WTC11 (cell line): ENCODE data around the gene FGF5. TPM values are rescaled to one million over a fixed set of nuclear protein-coding genes. Genes with fewer than 3 reads are reported as not detected.

Source experiments
- ATAC-seq: fragments of 200-7000 bp; cut with Tn5 transposase; 2 replicates; pipeline ENCODE4 v1.10.0; 2021; ENCODE audit warnings: mild to moderate bottlenecking, moderate library complexity
- CTCF ChIA-PET: fragments of 300-600 bp; sonication (Branson Sonifier 250); formaldehyde crosslinking; loops from one replicate; lab custom pipeline; 2021; ENCODE audit warnings: antibody characterized with exemption; lab: Charles Lee
- POLR2A ChIA-PET: fragments of 350-600 bp; sonication (Branson Sonifier 250); formaldehyde crosslinking; loops from one replicate; lab custom pipeline; 2021; ENCODE audit warnings: antibody characterized with exemption; lab: Charles Lee
- DNase-seq: peaks from one replicate; pipeline ENCODE4 v3.0.0; 2021; ENCODE audit warnings: low spot score
- H3K27ac Mint-ChIP-seq: 2 replicates; pipeline ENCODE4 v1.8.0; 2021; ENCODE audit warnings: mixed read lengths
- H3K27me3 Mint-ChIP-seq: 2 replicates; pipeline ENCODE4 v1.8.0; 2021; ENCODE audit warnings: low read depth, mild to moderate bottlenecking, moderate library complexity, mixed read lengths
- H3K36me3 Mint-ChIP-seq: 2 replicates; pipeline ENCODE4 v1.8.0; 2021; ENCODE audit warnings: mixed read lengths
- H3K4me1 Mint-ChIP-seq: 2 replicates; pipeline ENCODE4 v1.8.0; 2022; ENCODE audit warnings: mixed read lengths
- H3K4me3 Mint-ChIP-seq: 2 replicates; pipeline ENCODE4 v1.8.0; 2021; ENCODE audit warnings: mild to moderate bottlenecking, moderate library complexity, mixed read lengths
- H3K9me3 Mint-ChIP-seq: 2 replicates; pipeline ENCODE4 v1.8.0; 2021; ENCODE audit warnings: mixed read lengths
- AR ChIP-seq: fragments of 250-450 bp; sonication (Bioruptor Pico); IDR thresholded peaks from 2 replicates; pipeline ENCODE4 v1.9.0; 2021; ENCODE audit warnings: mild to moderate bottlenecking
- ATF3 ChIP-seq: sonication (generic); formaldehyde crosslinking; conservative IDR thresholded peaks from 2 replicates; pipeline ENCODE4 v1.8.1; 2022; ENCODE audit warnings: mild to moderate bottlenecking, missing genetic modification reagents
- ATF6 ChIP-seq: sonication (generic); formaldehyde crosslinking; IDR thresholded peaks from 2 replicates; pipeline ENCODE4 v1.8.1; 2023; ENCODE audit warnings: mild to moderate bottlenecking, missing genetic modification reagents
- CREM ChIP-seq: sonication (generic); formaldehyde crosslinking; IDR thresholded peaks from 2 replicates; pipeline ENCODE4 v1.8.1; 2022; ENCODE audit warnings: mild to moderate bottlenecking, missing genetic modification reagents, moderate library complexity
- ETV6 ChIP-seq: sonication (generic); formaldehyde crosslinking; IDR thresholded peaks from 2 replicates; pipeline ENCODE4 v1.8.1; 2022; ENCODE audit warnings: mild to moderate bottlenecking, missing genetic modification reagents
- GABPB1 ChIP-seq: sonication (generic); formaldehyde crosslinking; IDR thresholded peaks from 2 replicates; pipeline ENCODE4 v1.8.1; 2023; ENCODE audit warnings: mild to moderate bottlenecking, missing genetic modification reagents
- HMGXB4 ChIP-seq: sonication (generic); formaldehyde crosslinking; IDR thresholded peaks from 2 replicates; pipeline ENCODE4 v1.8.1; 2023; ENCODE audit warnings: mild to moderate bottlenecking, moderate library complexity, missing genetic modification reagents
- MAX ChIP-seq: sonication (generic); formaldehyde crosslinking; IDR thresholded peaks from 2 replicates; pipeline ENCODE4 v1.8.0; 2022; ENCODE audit warnings: mild to moderate bottlenecking, missing genetic modification reagents
- MLX ChIP-seq: sonication (generic); formaldehyde crosslinking; IDR thresholded peaks from 2 replicates; pipeline ENCODE4 v1.8.1; 2023; ENCODE audit warnings: mild to moderate bottlenecking, missing genetic modification reagents, moderate library complexity
- NFE2L1 ChIP-seq: sonication (generic); formaldehyde crosslinking; IDR thresholded peaks from 2 replicates; pipeline ENCODE4 v1.8.1; 2023; ENCODE audit warnings: missing genetic modification reagents
- NR1H2 ChIP-seq: sonication (generic); formaldehyde crosslinking; IDR thresholded peaks from 2 replicates; pipeline ENCODE4 v1.9.0; 2021; ENCODE audit warnings: mild to moderate bottlenecking, moderate library complexity, missing genetic modification reagents
- NR2C2 ChIP-seq: sonication (generic); formaldehyde crosslinking; IDR thresholded peaks from 2 replicates; pipeline ENCODE4 v1.8.0; 2022; ENCODE audit warnings: mild to moderate bottlenecking, missing genetic modification reagents
- NR3C1 ChIP-seq: sonication (generic); formaldehyde crosslinking; conservative IDR thresholded peaks from 2 replicates; pipeline ENCODE4 v1.8.1; 2023; ENCODE audit warnings: low read depth, mild to moderate bottlenecking, missing genetic modification reagents
- PRDM15 ChIP-seq: sonication (generic); formaldehyde crosslinking; IDR thresholded peaks from 2 replicates; pipeline ENCODE4 v1.8.0; 2022; ENCODE audit warnings: missing genetic modification reagents
- RORB ChIP-seq: fragments of 250-450 bp; sonication (Bioruptor Pico); IDR thresholded peaks from 2 replicates; pipeline ENCODE4 v1.9.0; 2021; ENCODE audit warnings: mild to moderate bottlenecking
- ZNF232 ChIP-seq: sonication (generic); formaldehyde crosslinking; IDR thresholded peaks from 2 replicates; pipeline ENCODE4 v1.8.0; 2022; ENCODE audit warnings: mild to moderate bottlenecking, missing genetic modification reagents
- ZNF281 ChIP-seq: sonication (generic); formaldehyde crosslinking; IDR thresholded peaks from 2 replicates; pipeline ENCODE4 v1.8.0; 2023; ENCODE audit warnings: mild to moderate bottlenecking, missing genetic modification reagents
- ZNF317 ChIP-seq: sonication (generic); formaldehyde crosslinking; IDR thresholded peaks from 2 replicates; pipeline ENCODE4 v1.8.1; 2023; ENCODE audit warnings: low read depth, mild to moderate bottlenecking, moderate library complexity, missing genetic modification reagents, borderline replicate concordance
- ZNF396 ChIP-seq: fragments of 250-450 bp; sonication (Bioruptor Pico); IDR thresholded peaks from 2 replicates; pipeline ENCODE4 v1.8.0; 2021; ENCODE audit warnings: mild to moderate bottlenecking, moderate library complexity, borderline replicate concordance
- total RNA-seq: library from RNA; stranded (reverse); gene quantifications from 3 replicates; pipeline ENCODE4 v1.2.3, GENCODE V29; 2021

FGF5 gene
- total RNA-seq, 1 experiment from 2014 or later: not detected

GRCh38 chr4:80335554-80336358, 69.3 kb downstream of the FGF5 start, which contains the start of gene CFAP299:
TSS of gene CFAP299 (plus strand) at chr4:80335730.
- H3K9me3 Mint-ChIP-seq: no peaks in the 10 kb centered on the region
- POLR2A ChIA-PET: interaction anchor here (1.2 kb wide), 1 partner anchor 24 kb away, joined by 3 read pairs; no protein-coding TSS in a partner anchor
- TF ChIP-seq NR3C1 (CRISPR knock-in tag): no peak
- TF ChIP-seq NFE2L1 (CRISPR knock-in tag): no peak
- TF ChIP-seq PRDM15 (CRISPR knock-in tag): no peak
- no peak for TF ChIP-seq NR2C2
- TF ChIP-seq HMGXB4: 0 out of 2 replicates have a peak, but pooled peaks have one; percentile 26
- TF ChIP-seq MLX: 0 out of 2 replicates have a peak, but pooled peaks have one; percentile 28
- no peak for TF ChIP-seq ATF3
- no peak for TF ChIP-seq AR (CRISPR knock-in tag)
- TF ChIP-seq NR1H2 (CRISPR knock-in tag): no peak
- TF ChIP-seq ZNF232: no peak
- TF ChIP-seq GABPB1: peak; percentile 25; the same call in 1 of the 2 replicates
- no peak for TF ChIP-seq RORB (CRISPR knock-in tag)
- TF ChIP-seq ETV6 (CRISPR knock-in tag): peak; percentile 17; the same call in 1 of the 2 replicates
- TF ChIP-seq ZNF281: no peak
- peak; percentile 40; the same call in 1 of the 2 replicates for TF ChIP-seq CREM (CRISPR knock-in tag)
- TF ChIP-seq MAX (CRISPR knock-in tag): no peak
- no peak for TF ChIP-seq ATF6 (CRISPR knock-in tag)
- no peak for TF ChIP-seq ZNF396 (CRISPR knock-in tag)
- no peak for TF ChIP-seq ZNF317 (CRISPR knock-in tag)

More at GRCh38 chr4:80335554-80336358, 69.3 kb downstream of the FGF5 start, which contains the start of gene CFAP299:
- no peaks in the 10 kb centered on the region for H3K36me3 Mint-ChIP-seq
- CTCF ChIA-PET: interaction anchor here (0.6 to 2.9 kb wide), 21 partner anchors 9 to 1379 kb away, joined by 3 to 19 read pairs (median 4); partner anchors contain the start of gene FGF5
- H3K4me3 Mint-ChIP-seq: peak within 1 kb of the TSS; percentile 80
- H3K27ac Mint-ChIP-seq: no peak within 1 kb of the TSS
- peaks cover 8% of the 10 kb centered on the region for H3K4me1 Mint-ChIP-seq
- H3K27me3 Mint-ChIP-seq: peaks cover 29% of the 10 kb centered on the region
- ATAC-seq (peak; percentile 95), DNase-seq (peak; percentile 92)
